ENCODE data around the gene ABCC10. TPM values are rescaled to one million over a fixed set of nuclear protein-coding genes. Genes with fewer than 3 reads are reported as not detected.

ABCC10 gene
- total and polyA plus RNA-seq, 10 of the 15 experiments (the other 5 are each of a cell fraction or from before 2014, with no cell fraction given) = 0.80 to 18.2 (median 6.4) TPM

DNA sequence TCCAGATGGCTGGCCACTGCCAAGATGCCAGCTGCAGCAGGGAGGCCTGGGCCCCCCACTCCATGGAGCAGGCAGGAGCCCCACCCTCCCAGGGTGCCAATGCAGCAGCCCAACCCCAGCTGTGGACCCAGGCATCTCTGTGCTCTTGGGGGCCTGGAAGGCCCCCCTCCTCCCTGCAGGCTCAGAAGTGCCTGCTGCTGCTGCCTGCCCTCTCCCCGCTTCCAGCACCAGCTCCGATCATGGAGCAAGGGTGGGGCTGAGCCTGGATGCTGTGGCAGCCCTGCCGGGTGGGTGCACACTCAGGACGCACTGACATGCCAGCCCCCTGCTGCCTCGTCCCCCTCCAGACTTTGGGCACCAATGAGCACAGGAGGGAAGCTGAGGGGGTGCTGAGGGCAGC lies 14.8 kb upstream of the ABCC10 start:
- Histone ChIP-seq H3K9me3 (replicated peaks; ENCODE audit: control insufficient read depth, insufficient read depth, low read length) (peaks cover 1% of the 10 kb centered on the region; the same call in 2 of the 3 replicates), H3K36me3 (ENCODE audit: control insufficient read depth in 2 of 2, insufficient read depth in 2 of 2, low read length in 1 of 2) (peaks cover 0 to 6% of the 10 kb centered on the region in 2 experiments; a peak in 2 of 4 replicates), H3K9ac (ENCODE audit: control insufficient read depth, insufficient read depth, low read length) (no peak overlapping the region), H3K4me3 (no peak overlapping the region), H3K27ac (ENCODE audit: control insufficient read depth, insufficient read depth) (no peak overlapping the region), H3K4me1 (ENCODE audit: control insufficient read depth, insufficient read depth, low read length) (no peaks in the 10 kb centered on the region), H2AFZ (ENCODE audit: control insufficient read depth, low read depth, low read length) (no peak overlapping the region), H3K27me3 (replicated peaks in 1 of 2; ENCODE audit: control insufficient read depth in 2 of 2, insufficient read depth in 2 of 2, low read length in 1 of 2) (no peaks in the 10 kb centered on the region), H3K4me2 (ENCODE audit: control insufficient read depth, insufficient read depth) (no peak overlapping the region), H3K79me2 (ENCODE audit: control insufficient read depth, insufficient read depth, low read length) (no peaks in the 10 kb centered on the region), H4K20me1 (ENCODE audit: control insufficient read depth, insufficient read depth) (no peaks in the 10 kb centered on the region)
- DNase-seq (ENCODE audit: low read depth, low spot score) (no peak), FAIRE-seq (no peak), ATAC-seq (no peak)
- ChIA-PET CTCF (interaction anchor here (1.3 kb wide), 1 partner anchor 94 kb away, joined by 4 read pairs; no protein-coding TSS in a partner anchor), POLR2A (no interaction called here), SMC1A (ENCODE audit: uncharacterized antibody, unreplicated experiment) (no interaction called here), RAD21 (ENCODE audit: unreplicated experiment) (no interaction called here)
- WGBS (ENCODE audit: insufficient coverage, insufficient replicate concordance, low lambda C conversion rate, missing lambda C conversion rate) = 52% methylated on average over 5 of the region's 5 CpGs
- no TSS peak for BruUV-seq (replicated peaks)
- intact Hi-C loops (cut with micrococcal nuclease; ENCODE audit: unreplicated experiment) (no loop called here), in situ Hi-C loops (cut with MboI) (no loop called here)
- TF ChIP-seq ZSCAN29 (IDR thresholded peaks at IDR 0.05) (no peak), ZNF217 (IDR thresholded peaks at IDR 0.05) (no peak)
- TF ChIP-seq, protein P1, sequence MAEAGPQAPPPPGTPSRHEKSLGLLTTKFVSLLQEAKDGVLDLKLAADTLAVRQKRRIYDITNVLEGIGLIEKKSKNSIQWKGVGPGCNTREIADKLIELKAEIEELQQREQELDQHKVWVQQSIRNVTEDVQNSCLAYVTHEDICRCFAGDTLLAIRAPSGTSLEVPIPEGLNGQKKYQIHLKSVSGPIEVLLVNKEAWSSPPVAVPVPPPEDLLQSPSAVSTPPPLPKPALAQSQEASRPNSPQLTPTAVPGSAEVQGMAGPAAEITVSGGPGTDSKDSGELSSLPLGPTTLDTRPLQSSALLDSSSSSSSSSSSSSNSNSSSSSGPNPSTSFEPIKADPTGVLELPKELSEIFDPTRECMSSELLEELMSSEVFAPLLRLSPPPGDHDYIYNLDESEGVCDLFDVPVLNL (IDR thresholded peaks at IDR 0.05; ENCODE audit: low read depth, low read length) = no peak
- TF ChIP-seq, protein P2, sequence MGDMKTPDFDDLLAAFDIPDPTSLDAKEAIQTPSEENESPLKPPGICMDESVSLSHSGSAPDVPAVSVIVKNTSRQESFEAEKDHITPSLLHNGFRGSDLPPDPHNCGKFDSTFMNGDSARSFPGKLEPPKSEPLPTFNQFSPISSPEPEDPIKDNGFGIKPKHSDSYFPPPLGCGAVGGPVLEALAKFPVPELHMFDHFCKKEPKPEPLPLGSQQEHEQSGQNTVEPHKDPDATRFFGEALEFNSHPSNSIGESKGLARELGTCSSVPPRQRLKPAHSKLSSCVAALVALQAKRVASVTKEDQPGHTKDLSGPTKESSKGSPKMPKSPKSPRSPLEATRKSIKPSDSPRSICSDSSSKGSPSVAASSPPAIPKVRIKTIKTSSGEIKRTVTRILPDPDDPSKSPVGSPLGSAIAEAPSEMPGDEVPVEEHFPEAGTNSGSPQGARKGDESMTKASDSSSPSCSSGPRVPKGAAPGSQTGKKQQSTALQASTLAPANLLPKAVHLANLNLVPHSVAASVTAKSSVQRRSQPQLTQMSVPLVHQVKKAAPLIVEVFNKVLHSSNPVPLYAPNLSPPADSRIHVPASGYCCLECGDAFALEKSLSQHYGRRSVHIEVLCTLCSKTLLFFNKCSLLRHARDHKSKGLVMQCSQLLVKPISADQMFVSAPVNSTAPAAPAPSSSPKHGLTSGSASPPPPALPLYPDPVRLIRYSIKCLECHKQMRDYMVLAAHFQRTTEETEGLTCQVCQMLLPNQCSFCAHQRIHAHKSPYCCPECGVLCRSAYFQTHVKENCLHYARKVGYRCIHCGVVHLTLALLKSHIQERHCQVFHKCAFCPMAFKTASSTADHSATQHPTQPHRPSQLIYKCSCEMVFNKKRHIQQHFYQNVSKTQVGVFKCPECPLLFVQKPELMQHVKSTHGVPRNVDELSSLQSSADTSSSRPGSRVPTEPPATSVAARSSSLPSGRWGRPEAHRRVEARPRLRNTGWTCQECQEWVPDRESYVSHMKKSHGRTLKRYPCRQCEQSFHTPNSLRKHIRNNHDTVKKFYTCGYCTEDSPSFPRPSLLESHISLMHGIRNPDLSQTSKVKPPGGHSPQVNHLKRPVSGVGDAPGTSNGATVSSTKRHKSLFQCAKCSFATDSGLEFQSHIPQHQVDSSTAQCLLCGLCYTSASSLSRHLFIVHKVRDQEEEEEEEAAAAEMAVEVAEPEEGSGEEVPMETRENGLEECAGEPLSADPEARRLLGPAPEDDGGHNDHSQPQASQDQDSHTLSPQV (IDR thresholded peaks at IDR 0.05) = no peak

Data from GM12878 (cell line).